Vagina (tissue), 2 donors: Measurements from ENCODE around the gene TTC38. TPM values are rescaled to one million over a fixed set of nuclear protein-coding genes. Genes with fewer than 3 reads are reported as not detected.

Source experiments
- DNase-seq, 2 donors: peaks; one replicate each; pipeline ENCODE4 v3.0.0-alpha.2; 2017; ENCODE audit errors: extremely low spot score in 2 of 2
- H3K27ac ChIP-seq: fragments of 200-600 bp; sonication (generic); one replicate; pipeline ENCODE4 v1.5.1; 2019
- H3K27me3 ChIP-seq: fragments of 200-600 bp; sonication (generic); one replicate; pipeline ENCODE4 v1.5.1; 2019
- H3K36me3 ChIP-seq, 2 donors: fragments of 200-600 bp; sonication (generic); one replicate each; pipeline ENCODE4 v1.5.1; 2017 to 2019
- H3K4me1 ChIP-seq: fragments of 200-600 bp; sonication (generic); one replicate; pipeline ENCODE4 v1.5.1; 2019
- H3K4me3 ChIP-seq, 2 donors: fragments of 200-600 bp; sonication (generic); 1 replicate in 1 of 2; 2 replicates in 1 of 2; pipeline ENCODE4 v1.5.1; 2016 to 2019
- H3K9me3 ChIP-seq: fragments of 200-600 bp; sonication (generic); one replicate; pipeline ENCODE4 v1.5.1; 2019
- CTCF ChIP-seq, 3 experiments: fragments of 450-650 bp in 2 of 3; fragments of 200-600 bp in 1 of 3; sonication (generic) in 1 of 3; IDR thresholded peaks; one replicate each; pipeline ENCODE4 v1.5.1; 2017 to 2019; ENCODE audit warnings: antibody characterized with exemption in 3 of 3, mild to moderate bottlenecking in 2 of 3, moderate library complexity in 2 of 3
- POLR2A ChIP-seq, 2 donors: fragments of 450-650 bp; IDR thresholded peaks; one replicate each; pipeline ENCODE4 v1.6.1; 2017; ENCODE audit warnings: antibody characterized with exemption in 2 of 2, mild to moderate bottlenecking in 2 of 2, moderate library complexity in 2 of 2
- POLR2AphosphoS5 ChIP-seq, 2 donors: sonication (generic); formaldehyde crosslinking; IDR thresholded peaks; one replicate each; pipeline ENCODE4 v1.9.0; 2017; ENCODE audit warnings: antibody characterized with exemption in 2 of 2, mild to moderate bottlenecking in 2 of 2, low read depth in 1 of 2; ENCODE audit not compliant: insufficient read depth in 1 of 2
- intact Hi-C: fragments of 100-400 bp; cut with DNase I; formaldehyde crosslinking; loops from one replicate; pipeline ENCODE4 v1.15.1; 2023
- total RNA-seq: library from RNA; depleted of rRNA; stranded (reverse); fragments of >200 nt; gene quantifications from one replicate; pipeline ENCODE4 v1.2.3, GENCODE V29; 2016

Gene TTC38
- 58.7 TPM for total RNA-seq

GRCh38 chr22:46267431-46268279 lies at the start of gene TTC38:
TSS of gene TTC38 (plus strand) at chr22:46268008. CDS start at chr22:46268040, 32 bp downstream.
- no peaks in the 10 kb centered on the region for H3K27me3 ChIP-seq
- intact Hi-C loops = loop anchor here (10.0 kb wide), 2 partner anchors 113 to 143 kb away; partner anchors contain the start of gene PPARA
- DNase-seq = no peak

GRCh38 chr22:46219636-46220035 lies 48.2 kb upstream of the TTC38 start:
- Histone ChIP-seq H3K36me3 (peaks cover 0 to 67% of the 10 kb centered on the region in 2 donors), H3K4me1 (no peaks in the 10 kb centered on the region), H3K27ac (no peak overlapping the region), H3K9me3 (no peaks in the 10 kb centered on the region), H3K27me3 (no peaks in the 10 kb centered on the region), H3K4me3 (no peak overlapping the region)
- no peak for TF ChIP-seq CTCF (IDR thresholded peaks at IDR 0.05)
- no peak for TF ChIP-seq POLR2AphosphoS5 (IDR thresholded peaks at IDR 0.05; ENCODE audit: insufficient read depth in 1 of 2, low read depth in 1 of 2)
- no peak for TF ChIP-seq POLR2A (IDR thresholded peaks at IDR 0.05)
- no peak for DNase-seq
- intact Hi-C loops = loop anchor here (2.0 kb wide), 1 partner anchor 57 kb away; no protein-coding TSS in a partner anchor

More at GRCh38 chr22:46267431-46268279, at the start of gene TTC38:
- H3K27ac ChIP-seq = peak within 1 kb of the TSS; percentile 75
- peak within 1 kb of the TSS; percentile 61 to 94 for H3K4me3 ChIP-seq
- no peaks in the 10 kb centered on the region for H3K9me3 ChIP-seq
- peaks cover 36% of the 10 kb centered on the region for H3K4me1 ChIP-seq
- H3K36me3 ChIP-seq = peaks cover 0 to 9% of the 10 kb centered on the region in 2 donors
- TF ChIP-seq POLR2A (IDR thresholded peaks at IDR 0.05) (no peak), CTCF (IDR thresholded peaks at IDR 0.05) (no peak), POLR2AphosphoS5 (IDR thresholded peaks at IDR 0.05; ENCODE audit: insufficient read depth in 1 of 2, low read depth in 1 of 2) (peak; percentile 34 to 73)

- Histone ChIP-seq H3K36me3 (peaks cover 0 to 59% of the 10 kb centered on the region in 2 donors), H3K9me3 (no peaks in the 10 kb centered on the region), H3K4me3 (no peak overlapping the region), H3K27ac (no peak overlapping the region), H3K27me3 (no peaks in the 10 kb centered on the region), H3K4me1 (no peaks in the 10 kb centered on the region)
- intact Hi-C loops = no loop called here
- TF ChIP-seq POLR2AphosphoS5 (IDR thresholded peaks at IDR 0.05; ENCODE audit: insufficient read depth in 1 of 2, low read depth in 1 of 2) = no peak
- TF ChIP-seq POLR2A (IDR thresholded peaks at IDR 0.05) = no peak
- TF ChIP-seq CTCF (IDR thresholded peaks at IDR 0.05) = no peak
- DNase-seq = no peak
Observed at GRCh38 chr22:46220921-46221320, 46.9 kb upstream of the TTC38 start.

- intact Hi-C loops = no loop called here
- H3K36me3 ChIP-seq = peaks cover 0 to 32% of the 10 kb centered on the region in 2 donors
- H3K27ac ChIP-seq = no peak overlapping the region
Observed at GRCh38 chr22:46224044-46224897, 43.5 kb upstream of the TTC38 start.

More at GRCh38 chr22:46224044-46224897, 43.5 kb upstream of the TTC38 start:
- Histone ChIP-seq H3K9me3 (no peaks in the 10 kb centered on the region), H3K4me3 (no peak overlapping the region), H3K27me3 (no peaks in the 10 kb centered on the region), H3K4me1 (no peaks in the 10 kb centered on the region)
- DNase-seq = no peak
- TF ChIP-seq POLR2A (IDR thresholded peaks at IDR 0.05) = no peak
- no peak for TF ChIP-seq CTCF (IDR thresholded peaks at IDR 0.05)
- TF ChIP-seq POLR2AphosphoS5 (IDR thresholded peaks at IDR 0.05; ENCODE audit: insufficient read depth in 1 of 2, low read depth in 1 of 2) = no peak
